ENCODE results near the gene GLMP.

Gene GLMP

DNA sequence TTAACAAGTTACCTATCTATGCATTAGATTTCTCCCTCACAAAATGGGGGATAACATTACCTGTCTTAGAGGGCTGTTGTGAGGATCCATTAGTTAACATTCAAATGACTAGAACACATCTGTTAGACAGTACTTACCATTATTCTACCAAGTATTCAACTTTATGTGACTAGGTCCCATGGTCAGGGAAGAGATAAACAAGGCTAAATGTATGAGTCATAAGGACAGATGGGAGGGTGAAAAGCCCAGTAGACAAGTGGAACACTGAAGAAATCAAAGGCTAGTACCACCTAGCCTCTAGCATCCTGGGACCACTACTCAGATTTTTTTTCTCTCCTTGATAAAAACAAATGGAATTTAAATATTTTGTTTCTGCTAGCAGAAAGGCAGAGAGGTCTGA lies 12.6 kb upstream of the GLMP start:
- in situ Hi-C loops (cut with HindIII; ENCODE audit: low sequenced_read_pairs): no loop called here
- TF ChIP-seq CTCF (IDR thresholded peaks at IDR 0.05; ENCODE audit: low read depth, low read length, missing control alignments): no peak
- no peak overlapping the region for H3K4me3 ChIP-seq (ENCODE audit: low read depth, low read length)
- no peak for DNase-seq (ENCODE audit: low read depth)

DNA sequence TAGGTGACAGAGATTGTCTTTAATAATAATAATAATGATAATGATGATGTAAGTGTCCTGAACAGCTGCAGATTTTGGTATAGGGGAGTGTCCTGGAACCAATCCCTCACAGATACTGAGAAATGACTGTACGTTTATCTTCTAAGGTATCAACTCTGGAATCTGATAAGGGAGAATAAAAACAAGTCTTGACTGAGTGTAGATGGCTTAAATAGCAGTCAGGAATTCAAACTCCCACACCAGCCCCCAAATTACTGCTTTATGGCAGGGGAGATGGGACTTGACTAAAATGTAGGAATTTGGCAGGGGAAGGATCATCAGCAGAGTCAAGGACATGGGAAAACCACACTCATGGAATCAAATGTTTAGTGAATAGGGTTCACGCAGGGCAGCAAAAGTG lies 9.7 kb upstream of the GLMP start:
- in situ Hi-C loops (cut with HindIII; ENCODE audit: low sequenced_read_pairs): no loop called here
- TF ChIP-seq CTCF (IDR thresholded peaks at IDR 0.05; ENCODE audit: low read depth, low read length, missing control alignments): no peak
- no peak for DNase-seq (ENCODE audit: low read depth)

GRCh38 chr1:156303241-156303640 lies 7.8 kb upstream of the GLMP start:
- in situ Hi-C loops (cut with HindIII; ENCODE audit: low sequenced_read_pairs): no loop called here
- no peak for DNase-seq (ENCODE audit: low read depth)
- no peak overlapping the region for H3K4me3 ChIP-seq (ENCODE audit: low read depth, low read length)
- no peak for TF ChIP-seq CTCF (IDR thresholded peaks at IDR 0.05; ENCODE audit: low read depth, low read length, missing control alignments)

More for the DNA sequence above, 9.7 kb upstream of the GLMP start:
- H3K4me3 ChIP-seq (ENCODE audit: low read depth, low read length): no peak overlapping the region

GRCh38 chr1:156298852-156299357 lies 3.4 kb upstream of the GLMP start, which contains the start of gene VHLL:
VHLL (minus strand) TSS chr1:156299307; CDS start chr1:156299189, 118 bp downstream.
- no peak for TF ChIP-seq CTCF (IDR thresholded peaks at IDR 0.05; ENCODE audit: low read depth, low read length, missing control alignments)
- DNase-seq (ENCODE audit: low read depth): no peak
- no peak within 1 kb of the TSS for H3K4me3 ChIP-seq (ENCODE audit: low read depth, low read length)
- in situ Hi-C loops (cut with HindIII; ENCODE audit: low sequenced_read_pairs): no loop called here

GRCh38 chr1:156293895-156294294 lies 1.6 kb downstream of the GLMP start:
- H3K4me3 ChIP-seq (ENCODE audit: low read depth, low read length): no peak overlapping the region
- TF ChIP-seq CTCF (IDR thresholded peaks at IDR 0.05; ENCODE audit: low read depth, low read length, missing control alignments): no peak
- DNase-seq (ENCODE audit: low read depth): no peak
- in situ Hi-C loops (cut with HindIII; ENCODE audit: low sequenced_read_pairs): no loop called here

- DNase-seq (ENCODE audit: low read depth): no peak
- no peak for TF ChIP-seq CTCF (IDR thresholded peaks at IDR 0.05; ENCODE audit: low read depth, low read length, missing control alignments)
- in situ Hi-C loops (cut with HindIII; ENCODE audit: low sequenced_read_pairs): no loop called here
- no peak overlapping the region for H3K4me3 ChIP-seq (ENCODE audit: low read depth, low read length)
Observed at GRCh38 chr1:156293098-156293434, 2.4 kb downstream of the GLMP start.
